GM19324 (cell line): ENCODE measurements around the gene CNTFR.
"Not testable (repeated sequence)": the region's sequence is repeated elsewhere in the genome, so short reads cannot be mapped to it uniquely, and the experiment has no call there.

Experiments
- ATAC-seq: cut with Tn5 transposase; IDR thresholded peaks from one replicate; pipeline ENCODE4 v1.9.1; 2021; ENCODE audit warnings: mild to moderate bottlenecking, moderate library complexity; ENCODE audit not compliant: unreplicated experiment, low FRiP score

The CNTFR gene

DNA sequence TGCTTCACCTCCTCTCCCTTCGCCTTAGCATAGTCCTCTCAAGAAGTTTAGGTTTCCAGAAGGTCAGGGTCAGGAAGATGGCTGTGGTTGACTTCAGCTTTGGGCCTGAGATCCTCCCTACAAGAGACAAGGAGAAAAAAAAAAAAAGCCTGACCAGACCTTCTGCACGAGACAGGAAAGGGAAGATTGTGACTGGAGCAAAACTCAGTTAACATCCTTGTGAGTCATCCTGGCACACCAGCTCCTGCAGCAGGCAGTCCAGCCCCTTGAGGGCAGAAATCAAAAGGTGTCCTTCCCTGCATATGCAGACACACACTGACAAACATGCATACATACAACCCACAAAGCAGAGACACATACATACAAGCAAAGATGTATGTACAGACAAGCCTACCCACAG is 48.7 kb downstream of the CNTFR start:
- ATAC-seq: no peak

DNA sequence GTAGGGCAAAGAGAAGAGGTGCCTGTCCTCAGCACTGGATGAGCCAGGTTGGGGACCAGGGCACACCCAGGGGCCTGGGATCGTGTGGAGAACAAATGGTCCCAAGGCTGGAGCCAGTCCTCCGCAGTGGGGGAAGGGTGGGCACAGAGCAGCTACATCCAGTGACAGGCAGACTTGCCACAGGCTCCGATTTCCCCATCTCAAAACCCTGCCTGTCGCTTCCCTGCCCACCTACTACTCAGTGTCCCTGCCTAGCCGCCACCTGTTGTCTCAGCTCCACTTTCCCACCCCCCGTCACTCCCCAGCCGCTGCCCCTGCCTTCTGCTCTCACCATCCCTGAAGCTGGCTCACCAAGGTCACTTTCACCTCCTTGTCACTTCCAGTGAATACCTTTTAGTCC is 52.8 kb downstream of the CNTFR start:
- ATAC-seq: no peak

DNA sequence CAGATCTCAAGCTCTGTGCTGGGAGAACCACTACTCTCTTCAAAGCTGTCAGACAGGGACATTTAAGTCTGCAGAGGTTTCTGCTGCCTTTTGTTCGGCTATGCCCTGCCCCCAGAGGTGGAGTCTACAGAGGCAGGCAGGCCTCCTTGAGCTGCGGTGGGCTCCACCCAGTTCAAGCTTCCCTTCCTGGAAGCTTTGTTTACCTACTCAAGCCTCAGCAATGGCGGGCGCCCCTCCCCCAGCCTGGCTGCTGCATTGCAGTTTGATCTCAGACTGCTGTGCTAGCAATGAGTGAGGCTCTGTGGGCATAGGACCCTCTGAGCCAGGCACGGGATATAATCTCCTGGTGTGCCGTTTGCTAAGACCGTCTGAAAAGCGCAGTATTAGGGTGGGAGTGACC is 57.5 kb downstream of the CNTFR start:
- not testable (repeated sequence) for ATAC-seq

DNA sequence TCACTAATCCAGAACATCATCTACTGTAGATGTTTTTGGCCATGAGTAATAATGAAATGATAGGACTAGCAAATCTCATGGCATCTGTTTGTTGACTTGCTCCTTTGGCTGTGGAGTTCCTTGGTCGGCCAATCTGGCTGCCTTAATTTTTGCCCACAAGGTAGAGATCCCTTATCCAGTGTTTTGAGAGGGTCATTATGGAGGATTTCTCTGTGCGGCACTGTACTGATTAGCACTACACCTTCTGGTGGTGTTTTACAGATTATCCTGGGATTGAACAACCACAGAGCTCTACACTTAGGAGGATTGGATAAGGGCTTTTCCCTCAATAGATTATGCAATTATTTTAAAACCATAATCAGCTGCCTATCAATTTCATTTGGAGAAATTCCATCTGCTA is 63.5 kb downstream of the CNTFR start:
- ATAC-seq: no peak

DNA sequence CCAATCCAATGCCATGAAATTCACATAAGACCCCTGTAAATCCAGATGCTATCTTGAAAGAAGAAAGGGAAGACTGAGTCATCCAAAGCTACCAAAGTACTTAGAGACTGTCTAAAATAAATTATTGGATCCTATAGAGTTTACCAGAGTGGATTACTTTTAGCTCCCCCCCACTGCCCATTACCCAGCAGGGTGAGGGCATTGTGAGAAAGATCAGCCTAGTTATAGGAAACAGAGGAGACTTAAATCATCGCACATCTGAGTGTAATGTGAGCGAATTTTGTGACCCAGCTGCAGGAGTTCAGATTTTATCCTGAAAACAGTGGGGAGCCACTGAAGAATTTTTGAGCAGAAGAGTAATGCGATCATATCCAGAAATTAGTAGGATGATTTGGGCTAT is 65.2 kb downstream of the CNTFR start:
- no peak for ATAC-seq

DNA sequence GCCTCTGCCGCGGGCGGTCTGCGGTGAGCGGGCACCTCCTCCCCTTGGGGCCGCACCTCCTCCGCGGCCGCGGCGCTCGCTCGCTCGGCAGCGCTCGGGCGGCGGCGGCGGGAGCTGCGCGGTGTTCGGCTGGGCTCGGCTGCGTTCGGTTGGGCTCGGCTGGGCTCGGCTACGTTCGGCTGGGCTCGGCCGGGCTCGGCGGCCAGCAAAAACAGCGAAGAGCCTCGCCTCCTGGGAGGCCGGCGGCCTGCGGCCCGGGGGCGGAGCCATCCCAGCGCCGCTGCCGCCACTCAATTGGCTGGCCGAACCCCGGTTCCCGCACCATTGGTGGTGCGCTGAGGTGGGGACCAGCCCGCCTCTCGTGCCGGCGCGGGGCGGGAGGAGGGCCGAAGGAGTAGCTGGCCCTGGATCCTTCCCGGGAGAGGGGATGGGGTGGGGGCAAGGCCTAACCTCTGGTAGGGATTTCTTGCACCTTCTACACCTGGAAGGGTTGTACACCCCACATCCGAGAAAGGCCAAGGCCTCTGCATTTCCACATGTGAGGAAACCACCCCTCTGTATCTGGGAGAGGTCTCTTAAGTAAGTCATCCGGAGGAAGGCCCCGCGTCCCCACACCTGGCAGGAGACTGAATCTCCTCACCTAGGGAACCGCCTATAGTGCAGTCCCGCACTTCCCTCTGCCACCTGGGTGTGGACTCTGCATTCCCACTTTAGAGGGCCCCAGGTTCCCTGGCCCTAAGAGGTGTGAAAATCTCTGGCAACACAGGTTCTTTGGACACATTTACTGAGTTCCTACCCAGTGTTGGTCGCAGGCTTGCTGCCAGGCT is 66.3 kb downstream of the CNTFR start, which contains the start of gene ENHO:
Gene ENHO (minus strand): TSS at position 20 of the 827 bp plus-strand sequence. CDS start 1,295 bp downstream, outside the sequence.
- ATAC-seq: peak; percentile 87

DNA sequence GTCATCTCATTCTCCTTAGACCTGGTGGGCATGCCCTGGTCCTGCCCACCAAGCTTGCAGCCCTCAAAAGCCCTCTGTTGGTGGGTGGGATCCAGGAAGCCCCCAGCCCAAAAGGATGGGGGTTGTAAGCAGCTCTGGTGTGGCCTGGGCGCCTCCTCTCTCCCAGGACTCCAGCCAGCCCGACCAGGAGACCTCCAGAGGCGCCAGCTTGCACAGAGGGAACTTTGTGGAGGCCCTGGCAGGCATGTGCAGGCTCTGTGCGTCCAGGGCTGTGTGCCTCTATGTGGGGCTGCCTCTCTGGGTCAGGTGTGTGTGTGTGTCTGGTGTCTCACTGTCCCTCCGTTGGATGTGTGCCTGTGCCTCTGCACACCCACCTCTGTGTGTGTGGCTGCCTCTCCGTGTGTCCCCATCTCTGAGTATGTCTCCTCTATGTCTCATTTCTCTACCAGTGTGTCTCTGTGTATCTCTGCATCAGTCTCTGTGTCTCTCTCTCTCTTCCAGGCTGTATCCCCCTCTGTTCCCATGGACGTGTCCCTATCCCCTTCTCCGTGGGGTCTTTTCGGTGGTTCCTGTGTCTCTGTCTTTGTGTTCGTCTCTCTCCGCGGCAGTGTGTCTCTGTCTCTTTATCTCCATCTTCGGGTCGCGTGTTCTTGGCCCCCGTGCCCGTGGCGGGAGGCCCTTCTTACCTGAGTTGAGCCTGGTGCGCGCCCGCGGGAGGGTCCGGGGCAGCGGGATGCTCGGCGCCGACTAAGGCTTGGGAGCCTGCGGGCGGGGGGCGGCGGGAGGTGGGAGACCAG is 67.2 kb downstream of the CNTFR start:
- ATAC-seq: no peak

DNA sequence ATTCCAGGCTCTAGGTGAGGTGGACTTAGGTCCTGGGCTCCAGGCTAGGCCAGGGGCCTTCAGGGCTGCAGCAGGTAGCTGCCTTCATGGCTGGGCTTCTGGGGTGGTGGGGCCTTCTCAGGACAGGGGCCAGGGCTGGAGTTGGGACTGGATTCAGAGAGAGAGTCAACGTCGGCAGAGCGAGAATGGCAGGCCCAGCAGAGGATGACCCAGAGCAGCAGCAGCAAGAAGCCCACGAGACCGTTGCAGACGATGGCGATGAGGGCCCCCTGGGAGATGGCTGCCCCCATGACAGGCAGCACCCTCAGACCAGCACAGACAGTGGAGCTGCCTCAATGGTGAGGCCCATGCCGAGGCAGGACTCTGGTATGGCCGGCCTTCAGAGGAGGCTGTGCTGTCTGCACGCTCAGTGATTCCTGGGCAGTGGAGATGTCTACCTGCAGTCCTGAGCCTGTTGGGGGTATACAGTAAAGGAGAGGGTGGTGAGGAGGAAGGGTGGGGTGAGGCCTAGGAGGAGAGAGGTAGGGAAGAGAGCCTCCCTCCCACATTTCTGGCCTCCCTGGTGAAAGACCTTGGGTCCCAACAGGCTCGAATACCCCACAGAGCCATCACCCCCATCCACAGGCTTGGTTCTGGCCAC is 68.0 kb downstream of the CNTFR start:
- ATAC-seq: no peak

DNA sequence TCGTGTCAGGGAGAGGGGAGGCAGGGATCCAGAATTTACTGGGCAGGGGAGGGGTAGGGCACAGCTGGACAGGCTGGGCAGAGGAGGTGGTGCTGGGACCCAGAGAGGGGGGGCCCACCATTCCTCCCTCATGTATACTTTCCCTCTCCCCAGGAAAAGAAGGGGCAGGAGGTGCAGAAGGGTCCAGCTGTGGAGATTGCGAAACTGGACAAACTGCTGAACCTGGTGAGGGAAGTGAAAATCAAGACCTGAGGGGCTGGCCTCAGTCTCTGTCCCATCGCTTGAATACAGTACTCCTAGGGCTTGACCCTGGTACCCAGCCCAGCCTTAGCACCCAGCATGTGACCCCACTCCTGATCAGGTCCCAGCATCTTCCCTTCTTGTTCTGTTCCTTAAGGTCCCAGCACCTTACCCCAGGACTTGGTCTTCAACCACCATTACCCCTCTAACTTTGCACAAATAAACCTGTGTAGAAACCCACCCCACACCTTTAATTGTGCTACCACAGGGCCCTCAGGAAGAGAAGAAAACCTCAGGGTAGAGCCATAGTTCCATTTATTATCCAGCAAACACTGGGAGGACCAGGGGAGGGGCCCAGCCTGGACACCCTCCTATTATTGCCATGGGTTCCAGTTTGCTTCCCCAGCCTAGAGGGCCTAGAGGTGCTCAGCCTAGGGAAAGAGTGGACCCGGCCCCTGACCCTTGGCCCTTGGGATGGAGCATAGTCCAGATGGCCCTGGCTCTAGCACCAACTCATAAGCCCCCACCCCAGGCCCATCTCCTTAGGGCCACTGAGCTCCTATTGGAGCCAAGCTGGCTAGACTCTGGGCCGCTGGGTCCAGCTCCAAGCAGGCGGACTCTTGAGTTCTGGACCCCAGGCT is 68.8 kb downstream of the CNTFR start:
- no peak for ATAC-seq

DNA sequence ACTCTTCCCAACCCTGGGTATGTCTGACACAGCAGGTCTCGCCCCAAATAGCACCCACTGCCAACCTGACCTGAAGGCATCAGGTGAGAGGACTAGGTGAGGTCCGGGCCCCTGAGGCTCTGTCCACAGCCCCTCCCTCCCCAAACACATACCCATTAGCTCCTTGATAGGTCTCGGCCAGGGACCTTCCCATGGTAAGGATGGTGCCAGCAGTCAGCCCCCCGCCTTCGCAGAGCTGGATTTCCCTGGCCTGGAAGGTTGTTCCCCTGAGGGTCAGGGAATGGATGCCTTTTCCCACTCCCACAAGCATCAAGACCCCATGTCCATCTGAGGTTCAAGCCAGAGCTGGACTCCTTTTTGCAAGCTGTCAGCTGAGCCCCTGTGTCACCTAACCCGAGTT is 69.4 kb downstream of the CNTFR start:
- ATAC-seq: no peak

DNA sequence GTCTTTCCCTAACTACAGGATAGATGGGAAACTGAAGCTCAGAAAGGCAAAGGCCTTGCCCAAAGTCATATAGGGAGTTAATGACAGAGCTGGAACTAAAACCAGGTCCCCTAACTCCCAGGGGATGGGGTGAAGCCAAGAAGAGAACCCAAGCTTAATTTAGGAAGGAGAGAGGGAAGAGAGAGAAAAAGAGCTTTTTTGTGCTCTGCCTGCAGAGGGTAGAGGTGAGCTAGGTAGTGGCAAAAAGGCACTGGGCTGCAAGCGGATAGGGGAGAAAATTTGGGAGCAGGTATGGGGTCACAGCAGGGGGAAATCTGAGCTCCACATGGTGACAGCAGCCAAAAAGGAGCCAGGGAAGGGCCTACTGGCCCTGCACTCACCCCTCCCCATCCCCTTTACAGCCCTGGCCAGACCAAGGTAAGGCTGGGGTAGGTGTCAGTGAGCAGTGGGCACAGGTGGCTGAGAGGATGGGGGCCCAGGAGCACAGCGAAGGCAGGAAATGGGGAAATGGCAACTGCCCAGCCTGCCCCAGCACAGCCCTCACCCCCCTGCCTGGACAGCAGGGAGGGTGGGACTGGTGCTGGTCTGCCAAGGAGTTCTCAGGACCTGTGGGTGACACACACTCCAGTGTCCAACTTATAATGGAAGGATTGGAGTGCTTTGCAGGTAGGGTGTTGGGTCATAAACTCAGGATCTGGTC is 70.1 kb downstream of the CNTFR start:
- no peak for ATAC-seq

DNA sequence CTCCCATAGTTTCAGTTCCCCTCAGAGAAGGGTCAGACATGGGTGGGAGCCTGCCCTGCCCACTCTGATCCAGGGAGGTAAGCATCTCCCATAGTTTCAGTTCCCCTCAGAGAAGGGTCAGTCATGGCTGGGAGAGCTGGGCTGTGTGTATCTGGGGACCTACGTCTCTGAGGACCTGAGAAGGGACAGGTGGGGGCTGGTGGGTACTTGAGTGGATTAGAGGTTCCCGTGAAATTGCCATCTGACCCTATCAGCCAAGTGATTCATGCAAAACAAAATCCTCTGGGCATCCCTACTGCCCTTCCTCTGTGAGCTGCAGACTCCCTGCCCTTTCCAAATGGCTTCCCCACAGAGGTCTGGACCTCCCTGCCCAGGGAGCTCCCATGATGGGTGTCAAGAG is 70.6 kb downstream of the CNTFR start:
- ATAC-seq: no peak

DNA sequence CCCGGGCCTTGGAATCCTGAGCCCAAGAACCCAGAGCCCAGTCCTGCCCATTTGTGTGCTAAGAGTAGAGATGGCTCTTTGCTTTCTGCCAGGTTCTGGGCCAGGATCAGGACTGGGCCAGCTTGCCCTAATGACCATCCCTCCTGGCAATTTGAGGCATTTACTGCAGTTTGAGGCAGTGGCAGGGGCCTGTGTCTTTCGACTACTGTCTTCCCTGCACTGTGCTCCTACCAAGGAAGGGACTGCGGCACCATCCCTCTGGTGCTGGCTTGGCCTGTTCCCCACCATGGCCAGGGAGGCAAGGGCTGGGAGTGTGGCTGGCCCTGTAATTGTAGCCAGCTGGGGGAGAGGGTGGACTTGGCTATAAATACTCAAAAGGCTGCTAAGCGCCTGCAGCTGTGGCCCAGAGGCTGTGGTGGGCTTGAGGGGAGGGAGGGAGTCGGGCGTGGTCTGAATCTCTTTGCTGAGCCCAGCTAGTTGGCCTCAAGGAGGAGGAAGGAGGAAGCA is 71.4 kb downstream of the CNTFR start:
- no peak for ATAC-seq

DNA sequence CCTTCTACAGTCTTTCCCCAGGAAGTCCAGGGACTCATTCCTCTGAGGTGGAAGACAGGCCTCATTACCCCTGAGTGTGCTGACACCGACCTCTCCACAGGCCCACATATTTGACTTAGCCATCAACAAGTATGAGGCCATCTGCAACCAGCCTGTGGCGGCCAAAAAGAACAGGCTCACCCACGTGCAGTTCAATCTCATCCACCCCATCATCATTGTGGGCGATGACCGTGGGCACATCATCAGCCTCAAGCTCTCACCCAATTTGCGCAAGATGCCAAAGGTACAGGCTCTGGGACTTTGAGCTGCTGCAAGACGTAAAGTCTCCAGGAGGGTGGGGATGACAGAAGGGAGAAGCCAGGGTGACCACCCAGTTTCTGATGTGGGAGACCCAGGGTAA is 72.3 kb downstream of the CNTFR start:
- no peak for ATAC-seq

DNA sequence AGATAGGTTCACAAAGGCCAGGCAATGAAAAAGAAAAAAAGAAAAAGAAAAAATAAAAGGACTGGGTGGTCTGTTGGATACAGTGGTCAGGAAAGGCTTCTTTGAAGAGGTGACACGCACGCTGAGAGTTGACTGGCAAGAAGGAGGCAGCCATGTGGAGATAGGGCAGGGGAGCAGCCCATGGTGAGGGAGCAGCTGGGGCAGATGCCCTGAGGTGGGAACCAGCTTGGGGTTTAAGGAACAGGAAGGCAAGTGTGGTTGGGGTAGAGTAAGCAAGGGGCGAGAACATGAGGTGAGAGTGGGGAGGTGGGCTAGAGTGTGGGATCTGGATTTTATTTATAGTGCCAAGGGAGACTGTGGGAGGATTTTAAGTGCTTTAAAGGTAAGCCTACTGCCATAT is 73.6 kb downstream of the CNTFR start:
- ATAC-seq: no peak

DNA sequence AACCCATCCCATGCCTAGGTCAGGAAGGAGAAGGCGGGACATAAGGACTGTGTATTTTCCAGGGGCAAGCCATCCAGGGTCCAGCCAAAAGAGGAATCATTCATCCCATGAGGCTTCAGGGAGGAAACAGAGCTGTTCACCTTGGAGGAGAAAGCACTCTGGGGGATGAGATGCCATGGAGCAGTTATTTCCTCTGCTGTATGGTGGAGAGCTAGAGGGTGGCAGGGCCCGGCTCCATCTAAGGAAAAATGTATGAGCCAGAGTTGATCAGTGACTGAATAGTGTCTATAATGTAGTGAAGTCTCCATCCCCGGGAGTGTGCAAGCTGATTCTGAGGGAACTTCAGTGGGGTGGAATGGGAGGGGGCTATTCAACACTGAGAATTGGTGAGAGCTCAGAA is 74.7 kb downstream of the CNTFR start:
- no peak for ATAC-seq

DNA sequence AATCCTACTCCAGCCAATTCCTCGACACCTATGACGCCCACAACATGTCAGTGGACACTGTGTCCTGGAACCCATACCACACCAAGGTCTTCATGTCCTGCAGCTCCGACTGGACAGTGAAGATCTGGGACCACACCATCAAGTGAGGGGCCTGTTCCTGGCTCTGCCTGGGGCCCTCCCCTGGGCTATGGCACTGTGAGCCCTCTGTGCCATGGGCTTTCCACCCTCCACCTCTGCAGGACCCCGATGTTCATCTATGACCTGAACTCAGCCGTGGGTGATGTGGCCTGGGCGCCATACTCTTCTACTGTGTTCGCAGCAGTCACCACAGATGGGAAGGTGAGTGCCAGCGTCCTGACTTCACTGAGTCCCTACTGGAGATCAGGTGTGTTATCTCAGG is 75.1 kb downstream of the CNTFR start:
- no peak for ATAC-seq

DNA sequence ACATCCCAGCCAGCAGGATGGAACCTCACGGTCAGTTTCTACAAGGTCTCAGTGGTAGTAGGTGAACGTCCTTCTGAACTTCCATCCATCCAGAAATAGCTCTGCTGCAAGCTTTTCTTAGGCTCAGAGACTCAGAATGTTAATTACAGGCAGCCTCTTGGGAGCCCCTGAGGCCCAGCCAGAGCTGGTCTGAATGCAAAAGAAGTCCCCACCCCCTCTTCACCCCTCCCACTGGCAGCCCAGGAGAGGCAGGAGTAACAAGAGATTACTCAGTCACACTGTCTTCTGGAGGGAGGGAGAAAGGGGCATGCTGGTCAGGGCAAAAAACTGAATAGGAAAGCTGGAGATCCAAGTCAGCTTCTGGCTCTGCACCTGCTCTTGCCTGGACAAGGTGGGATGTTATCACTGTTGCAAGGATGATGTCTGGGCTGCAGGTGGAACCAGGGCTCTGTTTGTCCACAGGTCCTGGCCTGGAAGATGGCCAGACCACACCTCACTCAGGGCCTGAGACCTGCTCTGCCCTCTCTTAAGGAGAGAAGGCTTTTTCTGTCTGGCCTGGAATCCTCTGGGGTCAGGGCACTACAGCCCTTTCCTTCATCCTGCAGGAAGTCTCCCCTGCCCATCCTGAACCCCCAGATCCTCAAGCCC is 75.8 kb downstream of the CNTFR start:
- ATAC-seq: no peak
